ENCODE results near the gene SH3RF1.

The SH3RF1 gene

GRCh38 chr4:169050881-169051760 lies 219.6 kb downstream of the SH3RF1 start:
- Histone ChIP-seq H3K9ac (ENCODE audit: low read length) (no peak overlapping the region), H3K27me3 (ENCODE audit: control insufficient read depth, insufficient read depth, low read length) (no peaks in the 10 kb centered on the region), H3K4me1 (ENCODE audit: control insufficient read depth, insufficient read depth, low read length) (peaks cover 13% of the 10 kb centered on the region), H3K4me3 (ENCODE audit: low read length) (no peak overlapping the region), H3K36me3 (ENCODE audit: control insufficient read depth, insufficient read depth, low read length) (no peaks in the 10 kb centered on the region), H3K9me3 (ENCODE audit: control insufficient read depth, low read length) (no peaks in the 10 kb centered on the region)

GRCh38 chr4:169050284-169050683 lies 220.5 kb downstream of the SH3RF1 start:
- Histone ChIP-seq H3K9me3 (ENCODE audit: control insufficient read depth, low read length) (no peaks in the 10 kb centered on the region), H3K36me3 (ENCODE audit: control insufficient read depth, insufficient read depth, low read length) (no peaks in the 10 kb centered on the region), H3K9ac (ENCODE audit: low read length) (no peak overlapping the region), H3K4me3 (ENCODE audit: low read length) (no peak overlapping the region), H3K27me3 (ENCODE audit: control insufficient read depth, insufficient read depth, low read length) (no peaks in the 10 kb centered on the region), H3K4me1 (ENCODE audit: control insufficient read depth, insufficient read depth, low read length) (peaks cover 13% of the 10 kb centered on the region)

DNA sequence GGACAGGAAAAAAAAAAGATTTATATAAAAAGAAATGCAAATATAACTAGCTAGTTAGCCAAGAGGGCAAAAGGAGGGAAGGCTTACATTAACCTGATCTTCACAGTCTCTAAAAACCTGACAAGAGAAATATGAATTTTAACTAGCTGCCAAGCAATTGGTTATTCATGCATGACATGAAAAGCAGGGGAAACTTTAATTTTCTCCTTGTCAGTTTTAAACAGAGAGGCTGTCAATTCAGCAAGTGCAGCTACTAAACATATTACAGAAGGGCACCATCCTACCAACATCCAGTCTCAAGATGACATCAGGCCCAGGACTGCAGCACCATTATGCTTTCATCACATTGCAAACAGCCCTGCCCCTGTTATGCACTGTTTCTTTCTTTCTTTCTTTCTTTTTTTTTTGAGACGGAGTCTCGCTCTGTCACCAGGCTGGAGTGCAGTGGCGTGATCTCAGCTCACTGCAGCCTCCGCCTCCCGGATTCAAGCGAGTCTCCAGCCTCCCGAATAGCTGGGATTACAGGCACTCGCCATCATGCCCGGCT lies 221.8 kb downstream of the SH3RF1 start:
- Histone ChIP-seq H3K9me3 (ENCODE audit: control insufficient read depth, low read length) (no peaks in the 10 kb centered on the region), H3K27me3 (ENCODE audit: control insufficient read depth, insufficient read depth, low read length) (no peaks in the 10 kb centered on the region), H3K4me3 (ENCODE audit: low read length) (no peak overlapping the region), H3K4me1 (ENCODE audit: control insufficient read depth, insufficient read depth, low read length) (peaks cover 13% of the 10 kb centered on the region), H3K9ac (ENCODE audit: low read length) (no peak overlapping the region), H3K36me3 (ENCODE audit: control insufficient read depth, insufficient read depth, low read length) (no peaks in the 10 kb centered on the region)

DNA sequence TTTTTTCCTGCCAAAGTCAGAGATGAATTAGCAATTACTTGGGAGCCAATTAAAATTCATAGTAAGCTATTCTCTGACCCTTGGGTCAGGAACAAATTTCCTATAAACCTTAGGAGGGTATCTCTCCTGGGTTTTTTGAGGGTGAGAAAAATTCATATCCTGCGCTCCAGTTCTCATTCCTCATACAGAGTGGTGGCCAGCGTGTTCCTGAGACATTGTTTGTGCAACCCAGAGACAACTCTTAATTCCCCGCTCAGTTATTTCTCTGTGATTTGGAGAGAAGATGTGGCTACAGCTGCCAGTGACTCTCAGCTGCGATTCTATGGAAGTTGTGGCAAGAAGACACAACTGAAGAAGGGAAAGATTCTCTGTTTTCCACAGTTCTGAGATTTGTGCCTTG lies 222.8 kb downstream of the SH3RF1 start:
- Histone ChIP-seq H3K36me3 (ENCODE audit: control insufficient read depth, insufficient read depth, low read length) (no peaks in the 10 kb centered on the region), H3K4me1 (ENCODE audit: control insufficient read depth, insufficient read depth, low read length) (peaks cover 13% of the 10 kb centered on the region), H3K9ac (ENCODE audit: low read length) (no peak overlapping the region), H3K27me3 (ENCODE audit: control insufficient read depth, insufficient read depth, low read length) (no peaks in the 10 kb centered on the region), H3K4me3 (ENCODE audit: low read length) (no peak overlapping the region), H3K9me3 (ENCODE audit: control insufficient read depth, low read length) (no peaks in the 10 kb centered on the region)

DNA sequence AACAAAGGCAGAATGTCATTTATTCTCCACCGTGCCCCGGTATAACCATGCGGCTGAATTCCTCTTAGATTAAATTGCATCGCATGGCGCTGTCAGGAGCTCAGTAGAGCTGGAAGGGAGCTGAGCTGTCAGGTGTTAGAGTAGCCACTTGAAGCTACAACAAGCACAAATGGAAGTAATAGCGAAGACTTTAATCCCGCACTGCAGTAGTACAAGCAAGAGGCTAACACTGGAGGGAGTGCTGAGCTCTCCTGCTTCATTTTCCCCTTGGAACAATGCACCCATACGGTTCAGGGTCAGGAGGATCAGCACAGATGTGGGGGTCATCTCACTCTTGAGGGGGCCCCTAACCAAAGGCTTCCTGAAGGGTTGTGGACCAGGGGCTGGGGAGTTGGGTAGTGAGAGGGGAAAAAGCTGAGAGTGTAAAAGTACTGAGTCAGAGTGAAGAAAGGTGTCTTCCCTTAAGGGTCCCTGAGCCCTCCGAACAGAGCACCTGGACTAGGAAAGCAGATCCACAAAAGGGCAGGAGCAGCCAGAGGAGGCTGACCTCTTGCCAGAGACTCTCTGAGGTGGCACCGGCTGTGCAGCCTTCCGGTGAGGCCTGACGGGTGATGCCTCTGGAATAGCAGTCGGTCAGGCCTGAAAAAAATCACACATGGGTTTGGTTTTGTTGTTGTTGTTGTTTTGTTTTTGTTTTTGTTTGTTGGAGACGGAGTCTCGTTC lies 224.7 kb downstream of the SH3RF1 start:
- H3K9ac ChIP-seq (ENCODE audit: low read length), result no peak overlapping the region
- H3K9me3 ChIP-seq (ENCODE audit: control insufficient read depth, low read length), result no peaks in the 10 kb centered on the region
- H3K4me1 ChIP-seq (ENCODE audit: control insufficient read depth, insufficient read depth, low read length), result peaks cover 20% of the 10 kb centered on the region
- H3K27me3 ChIP-seq (ENCODE audit: control insufficient read depth, insufficient read depth, low read length), result no peaks in the 10 kb centered on the region
- no peaks in the 10 kb centered on the region for H3K36me3 ChIP-seq (ENCODE audit: control insufficient read depth, insufficient read depth, low read length)
- no peak overlapping the region for H3K4me3 ChIP-seq (ENCODE audit: low read length)

GRCh38 chr4:169044714-169045447 lies 225.9 kb downstream of the SH3RF1 start:
- Histone ChIP-seq H3K27me3 (ENCODE audit: control insufficient read depth, insufficient read depth, low read length) (no peaks in the 10 kb centered on the region), H3K9ac (ENCODE audit: low read length) (no peak overlapping the region), H3K9me3 (ENCODE audit: control insufficient read depth, low read length) (no peaks in the 10 kb centered on the region), H3K36me3 (ENCODE audit: control insufficient read depth, insufficient read depth, low read length) (no peaks in the 10 kb centered on the region), H3K4me1 (ENCODE audit: control insufficient read depth, insufficient read depth, low read length) (peaks cover 14% of the 10 kb centered on the region), H3K4me3 (ENCODE audit: low read length) (no peak overlapping the region)

Measured in mucosa of stomach (tissue), 1 donor.